CD4-positive, alpha-beta T cell treated with Interleukin-17A for 1 hour (primary cell): Measurements from ENCODE around the gene ANKRD35.
A peak's percentile ranks its signal among the peaks of the same experiment; 100 is the strongest.
"Not testable (repeated sequence)": the region's sequence is repeated elsewhere in the genome, so short reads cannot be mapped to it uniquely, and the experiment has no call there.

Source experiments
- DNase-seq: peaks from one replicate; pipeline ENCODE4 v3.0.0-alpha.2; 2020

Gene ANKRD35

DNA sequence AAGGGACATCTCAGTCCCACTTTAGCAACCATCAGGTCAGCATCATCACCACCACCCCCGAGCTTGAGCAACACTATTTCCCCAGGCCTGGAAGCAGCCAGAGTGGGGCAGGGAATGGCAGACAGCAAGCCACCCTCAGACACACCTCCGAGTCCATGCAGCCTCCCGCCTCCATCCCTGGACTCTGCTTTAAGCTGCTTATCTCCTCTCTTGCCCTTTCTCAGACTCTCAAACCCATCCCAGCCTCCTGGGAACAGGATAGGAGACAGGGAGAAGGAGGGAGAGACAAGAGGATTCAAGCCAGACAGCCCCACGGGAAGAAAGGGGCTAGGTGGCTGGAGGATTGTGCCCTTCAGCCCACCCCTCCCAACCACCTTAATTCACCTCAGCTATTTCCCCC, 28.5 kb downstream of the ANKRD35 start:
- no peak for DNase-seq

DNA sequence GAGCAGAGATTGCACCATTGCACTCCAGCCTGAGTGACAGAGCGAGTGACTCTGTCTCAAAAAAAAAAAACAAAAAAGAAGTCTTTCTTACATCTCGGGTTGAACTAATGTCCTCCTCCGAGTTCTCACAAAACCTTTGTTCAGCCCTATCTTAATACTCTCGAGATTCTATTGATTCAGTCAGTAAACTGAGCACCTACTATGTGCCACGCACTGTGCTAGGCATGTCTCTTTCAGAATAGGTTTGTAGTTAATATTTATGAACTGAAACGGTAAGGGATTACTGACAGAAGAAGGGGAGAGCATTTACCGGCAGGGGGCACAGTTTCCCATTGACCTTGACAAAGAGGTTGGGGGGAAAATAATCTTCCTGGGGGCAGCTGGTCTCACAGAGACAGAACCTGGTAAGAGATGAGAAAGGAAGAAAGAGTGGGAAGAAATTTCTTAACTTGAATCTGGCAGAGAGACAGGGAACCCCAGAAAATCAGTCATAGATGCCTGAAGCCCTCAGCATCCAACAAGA, 30.2 kb downstream of the ANKRD35 start:
- peak; percentile 19 for DNase-seq

DNA sequence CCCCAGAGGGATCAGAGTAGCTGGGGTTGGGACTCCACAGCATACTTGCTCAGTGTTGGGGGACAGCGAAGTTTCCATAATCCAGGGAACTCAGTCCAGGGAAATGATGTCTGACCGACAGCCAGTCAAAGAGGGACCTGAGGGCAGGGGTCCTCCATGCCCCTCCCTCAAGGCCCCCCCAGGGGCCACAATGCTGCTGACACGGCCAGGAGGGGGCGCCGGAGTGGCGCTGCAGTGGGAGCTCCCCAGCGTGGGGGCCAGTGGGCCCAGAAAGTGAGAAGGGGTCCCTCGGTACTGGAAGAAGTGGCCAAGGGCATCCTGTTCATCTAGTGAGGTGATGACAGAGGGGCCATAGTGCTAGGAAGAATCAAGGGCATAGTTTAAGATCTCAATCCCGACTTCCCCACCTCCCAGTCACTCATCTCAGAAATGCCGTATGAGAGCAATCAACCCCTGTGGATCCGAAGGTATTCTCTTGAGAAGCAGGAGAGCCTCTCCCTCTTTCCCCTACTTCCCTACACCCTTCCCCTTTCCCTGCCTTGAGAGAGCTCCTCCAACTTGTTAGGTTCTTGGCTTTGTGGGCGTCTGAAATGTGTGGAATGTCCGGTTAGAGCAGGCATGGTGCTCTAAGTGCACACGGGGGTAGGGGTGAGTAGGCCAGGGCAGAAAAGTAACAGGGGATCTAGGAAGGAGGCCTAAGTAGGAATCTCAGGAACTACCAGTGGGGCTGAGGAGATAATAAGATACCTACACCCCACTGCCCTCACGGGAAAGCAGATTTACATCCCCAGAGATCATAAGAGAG, 36.1 kb downstream of the ANKRD35 start:
- no peak for DNase-seq

DNA sequence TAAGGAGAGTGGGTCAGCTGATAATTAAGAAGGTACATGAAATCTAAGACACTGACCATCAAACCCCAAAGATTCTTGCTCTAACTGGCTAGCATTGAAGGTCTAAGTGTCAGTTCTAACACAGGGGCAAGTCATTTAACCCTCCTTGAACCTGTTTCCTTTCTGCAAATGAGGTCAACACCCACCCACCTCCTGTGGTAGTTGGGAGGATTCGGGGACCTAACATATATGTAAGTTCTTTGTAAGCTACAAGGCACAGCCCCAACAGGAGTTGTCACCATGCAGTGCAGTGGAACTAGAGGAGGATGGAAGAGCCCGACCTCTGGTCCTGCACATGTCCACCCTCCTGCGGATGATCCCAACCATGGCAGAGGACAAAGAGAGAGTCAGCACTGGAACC, 37.8 kb downstream of the ANKRD35 start:
- DNase-seq = no peak

DNA sequence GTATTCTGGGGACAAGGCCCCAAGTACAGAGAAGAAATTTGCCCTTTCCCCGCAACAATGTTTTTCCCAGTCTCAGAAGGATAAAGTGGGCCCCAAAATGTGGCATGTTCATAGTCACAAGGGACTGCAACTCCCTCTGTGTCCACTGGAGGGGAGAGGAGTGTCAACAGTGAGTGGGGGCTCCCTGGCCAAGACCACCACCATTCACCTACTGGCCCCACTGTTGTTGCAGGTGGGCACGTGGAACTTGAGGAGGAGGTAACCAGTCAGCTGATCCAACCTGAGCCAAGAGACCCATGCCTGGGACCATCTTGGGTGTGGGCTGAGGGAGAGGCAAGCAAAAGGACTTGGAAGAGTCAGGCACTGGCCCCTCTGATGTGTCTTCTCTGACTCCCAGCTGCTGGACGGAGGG, 39.5 kb downstream of the ANKRD35 start:
- peak; percentile 44 for DNase-seq

DNA sequence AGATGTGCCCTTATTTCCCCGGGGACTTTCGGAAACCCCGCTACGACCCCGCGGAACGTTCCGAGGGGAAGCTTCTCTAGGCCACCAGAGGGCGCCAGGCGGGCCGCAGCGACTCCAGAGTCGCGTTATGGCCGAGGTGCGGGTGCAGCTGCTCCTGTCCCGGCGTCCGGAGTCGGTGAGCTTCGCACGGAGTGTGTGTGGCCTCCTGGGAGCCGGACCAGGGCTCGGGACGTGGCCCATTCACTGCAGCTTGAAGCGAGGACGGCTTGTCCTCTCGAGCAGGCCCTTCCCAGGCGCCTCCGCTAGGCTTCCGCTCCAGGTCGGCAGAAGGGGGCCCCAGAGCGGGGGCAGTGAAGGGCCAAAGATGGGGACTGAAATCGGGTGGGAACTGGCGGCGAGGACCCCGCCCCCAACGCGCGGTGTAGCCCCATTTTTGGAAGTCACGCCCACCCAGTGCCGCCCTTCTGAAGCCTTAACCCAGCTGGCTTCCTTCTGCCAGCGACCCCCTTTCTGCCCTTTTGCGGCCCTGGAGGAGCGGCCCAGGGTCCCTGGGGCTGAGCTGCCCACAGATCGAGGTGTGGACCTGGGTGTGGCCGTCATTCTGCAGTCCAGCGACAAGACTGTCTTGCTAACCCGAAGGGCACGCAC, 40.0 kb downstream of the ANKRD35 start, which contains the start of gene NUDT17:
Gene NUDT17 (plus strand): TSS at position 117 of the 648 bp plus-strand sequence. CDS start 11 bp downstream, at position 128.
- peak; percentile 77 for DNase-seq

DNA sequence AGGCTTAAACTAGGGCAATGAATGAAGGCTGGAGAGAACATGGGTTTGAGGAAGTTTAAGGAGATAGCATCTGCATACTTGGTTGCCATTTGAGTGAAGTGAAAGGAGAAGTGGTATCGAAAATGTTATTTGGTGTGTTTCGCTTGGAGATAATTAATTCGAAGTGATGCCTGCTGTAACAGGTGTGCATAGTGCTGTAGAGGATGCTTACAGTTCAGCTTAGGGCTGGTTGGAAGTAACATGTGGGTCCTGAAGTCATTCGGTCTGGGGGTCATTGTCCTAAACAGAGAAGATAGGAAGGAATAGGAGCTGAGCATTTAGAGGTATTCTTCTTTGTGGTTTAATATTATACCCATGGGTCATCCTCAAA, 40.5 kb downstream of the ANKRD35 start:
- no peak for DNase-seq

DNA sequence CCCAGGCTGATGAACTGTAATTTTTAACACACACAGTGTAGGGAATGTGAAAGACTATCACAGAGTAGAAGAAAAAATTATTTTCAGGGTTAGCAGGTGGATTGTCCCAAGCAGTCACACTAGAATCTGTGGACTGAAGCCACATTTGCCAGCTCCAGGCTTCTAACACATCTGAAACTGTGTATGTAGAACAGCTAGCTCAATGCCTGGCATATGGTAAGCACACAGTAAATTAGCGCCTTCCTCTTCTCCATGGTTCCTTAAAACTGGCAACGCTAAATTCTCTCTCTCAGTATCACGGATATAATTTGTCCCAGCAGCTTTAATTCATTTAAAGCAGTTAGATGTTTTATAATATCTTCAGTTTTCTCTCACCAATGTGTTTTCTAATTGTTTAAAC, 42.6 kb downstream of the ANKRD35 start:
- DNase-seq = no peak

DNA sequence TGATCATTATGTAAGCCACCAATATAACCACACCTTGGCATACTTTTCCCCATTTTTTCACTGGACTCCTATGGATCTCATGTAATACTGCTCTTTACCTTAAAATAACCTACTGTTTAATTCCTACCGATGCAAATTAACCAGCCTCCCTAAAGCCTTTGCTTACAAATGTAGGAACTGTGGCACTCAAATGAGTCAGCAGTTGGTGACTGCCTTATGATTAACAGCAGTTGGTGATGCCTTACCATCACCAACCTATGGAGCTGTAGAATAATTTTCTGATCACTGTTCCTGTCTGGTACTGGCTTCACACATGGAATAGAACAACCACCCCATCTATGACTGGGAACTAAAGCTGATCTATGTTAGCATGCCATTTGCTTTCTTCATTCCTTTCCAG, 48.0 kb downstream of the ANKRD35 start:
- DNase-seq = no peak

DNA sequence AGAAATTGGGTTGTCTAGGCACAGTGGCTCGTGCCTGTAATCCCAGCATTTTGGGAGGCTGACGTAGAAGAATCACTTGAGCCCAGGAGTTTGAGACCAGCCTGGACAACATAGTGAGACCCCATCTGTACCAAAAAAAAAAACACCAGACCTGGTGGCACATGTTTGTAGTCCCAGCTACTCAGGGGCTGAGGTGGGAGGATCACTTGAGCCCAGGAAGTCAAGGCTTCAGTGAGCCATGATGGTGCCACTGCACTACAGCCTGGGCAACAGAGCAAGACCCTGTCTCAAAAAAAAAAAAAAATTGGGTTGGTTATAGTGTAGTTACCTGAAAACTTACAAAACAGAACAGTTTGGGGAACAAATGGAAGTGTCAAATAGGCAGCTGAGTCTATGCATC, 54.9 kb downstream of the ANKRD35 start:
- DNase-seq = not testable (repeated sequence)

DNA sequence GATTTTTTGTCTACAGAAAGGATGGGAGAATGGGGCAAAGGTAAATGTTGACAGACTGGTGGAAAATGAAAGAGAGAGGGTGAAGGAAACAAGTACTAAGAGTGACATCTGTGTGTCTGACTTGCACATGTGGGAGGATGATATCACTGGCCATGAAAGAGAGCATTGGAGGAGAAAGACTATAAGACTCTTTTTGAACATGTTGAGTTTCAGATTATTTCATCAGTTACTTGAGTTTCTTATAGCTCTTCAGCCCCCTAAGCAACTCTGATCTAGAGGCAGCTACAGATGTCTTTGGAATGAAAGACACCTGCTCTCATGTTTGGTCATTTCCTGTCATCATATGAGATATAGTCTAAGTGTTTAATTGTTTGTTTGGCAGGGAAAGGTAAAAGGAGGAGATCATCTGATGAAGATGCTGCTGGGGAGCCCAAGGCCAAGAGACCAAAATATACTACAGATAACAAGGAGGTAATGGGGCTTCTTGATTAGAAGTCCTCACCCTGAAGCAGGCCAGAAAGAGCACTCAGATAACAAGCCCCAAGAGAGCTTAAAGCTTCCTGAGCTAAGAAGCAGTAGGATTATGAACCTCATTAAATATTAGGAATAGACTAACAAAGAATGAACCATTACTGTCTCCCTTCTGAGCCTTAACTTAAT, 57.2 kb downstream of the ANKRD35 start:
- no peak for DNase-seq

DNA sequence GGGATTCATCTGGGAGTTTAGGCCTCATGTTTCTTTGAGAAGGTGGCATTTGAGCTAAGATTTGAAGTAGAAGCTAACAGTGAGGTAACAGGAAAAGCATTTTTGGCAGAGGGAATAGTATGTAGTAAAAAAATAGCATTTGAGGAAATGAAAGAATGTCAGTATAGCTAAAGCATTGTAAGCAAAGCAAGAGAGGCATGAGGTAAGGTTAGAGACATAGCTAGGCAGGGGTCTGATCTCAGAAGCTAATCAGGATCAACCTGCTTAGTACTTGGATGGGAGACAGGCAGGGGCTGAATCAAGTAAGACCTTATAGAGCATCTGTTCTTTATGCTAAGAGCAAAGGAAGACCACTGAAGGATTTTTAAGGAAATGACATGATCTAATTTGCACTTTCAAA, 57.7 kb downstream of the ANKRD35 start:
- DNase-seq = no peak

DNA sequence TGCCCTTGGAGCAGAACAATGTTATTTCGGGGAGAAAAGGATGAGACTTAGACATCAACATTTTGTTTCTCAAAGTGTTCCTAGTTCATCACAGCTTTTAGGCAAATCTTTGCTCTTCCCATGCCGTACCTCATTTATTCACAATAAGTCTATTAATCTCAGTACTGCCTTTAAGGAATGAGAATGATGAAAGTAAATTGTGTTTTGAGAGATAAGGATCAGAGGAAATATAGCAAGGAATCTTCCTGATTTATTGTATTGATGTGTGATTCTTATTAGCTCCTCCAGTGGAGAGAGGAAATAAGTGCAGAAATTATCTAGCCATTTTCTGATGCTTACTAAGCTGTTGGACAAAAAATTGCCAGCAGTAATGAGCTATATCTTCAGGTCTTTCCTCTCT, 59.6 kb downstream of the ANKRD35 start:
- no peak for DNase-seq

DNA sequence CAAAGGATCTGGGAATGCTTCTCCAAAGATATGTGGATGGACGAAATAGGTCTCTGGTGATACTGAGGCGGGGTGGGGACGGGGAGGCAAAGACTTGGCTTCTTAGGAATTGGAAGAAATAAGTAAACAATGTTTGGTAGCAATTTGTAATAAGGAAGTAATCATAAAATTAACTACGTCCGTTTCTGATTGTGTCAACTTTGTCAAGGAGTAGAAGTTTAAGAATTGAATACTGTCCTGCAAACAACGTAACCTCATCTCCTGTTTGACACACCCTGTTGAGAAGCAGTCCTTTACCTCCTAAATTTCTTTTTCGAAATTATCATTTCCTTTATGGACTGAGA, 61.2 kb downstream of the ANKRD35 start:
- DNase-seq = no peak

DNA sequence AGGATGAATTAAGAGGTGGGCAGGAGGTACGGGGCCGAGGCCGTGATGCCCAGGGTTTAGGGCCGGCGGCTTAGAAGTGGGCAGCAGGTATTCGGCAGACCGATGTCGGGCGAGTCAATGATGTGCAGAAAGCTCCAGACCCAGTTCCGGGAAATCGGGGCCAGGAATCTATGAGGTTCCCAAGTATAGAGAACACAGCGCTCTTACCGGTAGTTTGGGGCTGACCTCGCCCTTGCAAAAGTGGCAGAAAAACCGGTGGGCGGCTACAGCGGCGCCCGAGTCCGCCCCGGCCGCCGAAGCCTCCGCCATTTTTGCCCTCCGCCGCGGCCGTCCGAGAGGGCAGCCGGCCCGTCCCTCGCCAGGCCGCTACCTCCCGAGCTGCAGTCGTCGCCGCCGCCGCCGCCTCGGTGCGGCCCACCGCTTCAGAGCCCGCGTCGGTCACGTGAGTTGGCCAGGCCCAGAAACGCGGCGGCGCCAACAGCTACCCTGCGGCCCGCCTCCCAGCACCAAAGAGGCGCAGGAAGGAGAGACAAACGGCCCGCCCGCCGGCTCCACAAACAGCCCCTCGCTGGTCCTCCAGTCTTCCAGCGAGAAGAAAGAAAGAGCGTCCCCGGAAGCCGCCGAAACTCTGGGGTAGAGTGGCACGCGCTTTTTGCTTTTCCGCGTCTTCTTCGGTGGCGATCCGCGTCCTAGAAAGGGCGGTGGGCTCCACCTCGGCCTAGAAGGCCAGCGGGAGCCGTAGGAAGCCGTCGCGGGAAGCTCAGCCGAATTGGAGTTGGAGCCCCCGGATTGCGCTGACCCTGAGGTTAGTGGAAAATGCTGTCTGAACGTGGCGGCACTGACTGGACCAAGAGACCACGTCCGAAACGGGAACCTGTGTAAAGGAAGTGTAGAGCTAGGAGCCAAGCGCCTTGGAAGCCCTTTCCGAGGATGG, 61.8 kb downstream of the ANKRD35 start, which contains the start of the genes POLR3C and RNF115:
Gene POLR3C (plus strand): TSS at position 636 of the 934 bp plus-strand sequence. CDS start 1,577 bp downstream, outside the sequence.
Gene RNF115 (minus strand): TSS at position 531 of the 934 bp plus-strand sequence. CDS start 222 bp downstream, at position 309.
- peak; percentile 92 for DNase-seq

DNA sequence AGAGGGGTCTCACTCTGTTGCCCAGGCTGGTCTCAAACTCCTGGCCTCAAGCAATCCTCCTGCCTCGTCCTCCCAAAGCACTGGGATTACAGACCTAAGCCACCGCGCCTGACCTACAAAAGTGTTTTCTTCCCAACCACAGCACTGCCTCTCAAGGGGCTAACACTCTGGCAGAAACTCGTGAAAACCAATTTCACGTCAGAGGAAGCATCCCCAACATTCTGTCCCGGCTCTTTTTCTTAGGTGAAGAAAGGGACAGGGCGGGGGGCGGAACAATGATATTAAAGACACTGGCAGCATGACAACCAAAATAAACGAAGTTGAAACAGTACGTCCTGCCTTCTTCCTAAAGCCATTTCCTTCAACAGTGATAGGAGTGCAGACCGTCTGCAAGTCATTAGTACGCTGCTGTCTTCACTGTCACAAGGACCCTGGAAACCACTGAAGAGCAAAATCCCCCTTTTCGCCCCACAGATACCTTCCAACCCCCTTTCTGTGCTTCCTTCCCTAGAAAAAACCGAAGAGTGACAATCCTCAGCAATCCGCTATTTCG, 62.8 kb downstream of the ANKRD35 start:
- not testable (repeated sequence) for DNase-seq

DNA sequence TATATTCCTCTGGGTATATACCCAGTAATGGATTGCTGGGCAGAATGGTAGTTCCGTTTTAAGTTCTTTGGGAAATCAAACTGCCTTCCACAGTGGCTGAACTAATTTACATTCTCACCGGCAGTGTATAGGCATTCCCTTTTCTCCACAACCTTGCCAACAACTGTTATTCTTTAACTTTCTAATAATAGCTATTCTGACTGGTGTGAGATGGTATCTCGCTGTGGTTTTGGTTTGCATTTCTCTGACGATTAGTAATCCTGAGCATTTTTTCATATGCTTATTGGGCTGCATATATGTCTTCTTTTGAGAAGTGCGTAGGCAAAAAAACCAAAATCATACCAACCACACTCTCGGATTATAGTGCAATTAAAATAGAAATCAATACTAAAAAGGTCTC, 67.6 kb downstream of the ANKRD35 start:
- peak; percentile 16 for DNase-seq
